Prostate gland (tissue), 2 donors: ENCODE data around the gene POU6F1.
A peak's percentile ranks its signal among the peaks of the same experiment; 100 is the strongest.

Experiments used
- CTCF ChIP-seq, 4 experiments: fragments of 200-600 bp in 2 of 4; fragments of 450-650 bp in 2 of 4; sonication (generic) in 2 of 4; IDR thresholded peaks; 1 replicate in 3 of 4; 2 replicates in 1 of 4; pipeline ENCODE4 v1.5.1; 2016 to 2019; ENCODE audit warnings: antibody characterized with exemption in 4 of 4, mild to moderate bottlenecking in 2 of 4, moderate library complexity in 2 of 4
- POLR2AphosphoS5 ChIP-seq: sonication (generic); formaldehyde crosslinking; IDR thresholded peaks from one replicate; pipeline ENCODE4 v1.6.1; 2017; ENCODE audit warnings: antibody characterized with exemption

- TF ChIP-seq CTCF (IDR thresholded peaks at IDR 0.05) (no peak), POLR2AphosphoS5 (peak; percentile 40)
Measured at GRCh38 chr12:51238037-51238509, 20.2 kb upstream of the POU6F1 start.
